Left colon (tissue), 2 donors: ENCODE measurements around the gene DOCK8. TPM values are rescaled to one million over a fixed set of nuclear protein-coding genes. Genes with fewer than 3 reads are reported as not detected.

Experiments
- ATAC-seq: fragments of 200-7000 bp; cut with Tn5 transposase; one replicate; pipeline ENCODE4 v1.9.1; 2020; ENCODE audit warnings: mild to moderate bottlenecking, moderate library complexity
- DNase-seq, 2 donors: peaks; one replicate each; pipeline ENCODE4 v3.0.0-alpha.2; 2020
- intact Hi-C, 2 donors: fragments of 100-400 bp; cut with DNase I in 1 of 2; cut with micrococcal nuclease in 1 of 2; formaldehyde crosslinking; loops; one replicate each; pipeline versions ENCODE4 v1.11.2 to v1.14.0; 2022; cut with DNase I, micrococcal nuclease
- total RNA-seq, 2 donors: library from RNA; stranded (reverse); fragmentation: NEBNext Ultra II Directional; extraction: Animal tissue kit (Norgen Biotek cat#: 25700); gene quantifications; one replicate each; pipeline ENCODE4 v1.2.1, GENCODE V29; 2021
- donor health status: DM: no; HTN: no; CAD: no.
- donor health status: DM: yes; HTN: yes; CAD: no.

Gene DOCK8
- total RNA-seq, 2 donors from 2014 or later, result 10.3 to 18.8 TPM

- DNase-seq, result no peak
- intact Hi-C loops, result no loop called here
- ATAC-seq, result no peak
These were observed 78.2 kb downstream of the DOCK8 start for GRCh38 chr9:292915-293314.

- no peak for DNase-seq
- intact Hi-C loops, result no loop called here
- no peak for ATAC-seq
These were observed 80.9 kb downstream of the DOCK8 start for GRCh38 chr9:295576-295975.

GRCh38 chr9:296411-296810, 81.7 kb downstream of the DOCK8 start:
- DNase-seq, result no peak
- intact Hi-C loops, result no loop called here

GRCh38 chr9:297104-297972, 82.7 kb downstream of the DOCK8 start:
- peak in 1 of 2 donors; percentile 39 for DNase-seq

More at GRCh38 chr9:296411-296810, 81.7 kb downstream of the DOCK8 start:
- ATAC-seq, result no peak

GRCh38 chr9:303502-303901, 88.8 kb downstream of the DOCK8 start:
- DNase-seq, result no peak
- no peak for ATAC-seq
- intact Hi-C loops, result no loop called here

More at GRCh38 chr9:297104-297972, 82.7 kb downstream of the DOCK8 start:
- ATAC-seq, result peak; percentile 77
- intact Hi-C loops, result no loop called here

GRCh38 chr9:304106-304505, 89.4 kb downstream of the DOCK8 start:
- DNase-seq, result no peak
- intact Hi-C loops, result no loop called here
- ATAC-seq, result no peak

- intact Hi-C loops, result no loop called here
- ATAC-seq, result no peak
- no peak for DNase-seq
These were observed 90.0 kb downstream of the DOCK8 start for GRCh38 chr9:304519-305185.

- ATAC-seq, result peak; percentile 75
- peak in 1 of 2 donors; percentile 18 for DNase-seq
- intact Hi-C loops, result no loop called here
These were observed 92.2 kb downstream of the DOCK8 start for GRCh38 chr9:306907-307306.

- DNase-seq, result no peak
- intact Hi-C loops, result no loop called here
- no peak for ATAC-seq
These were observed 97.2 kb downstream of the DOCK8 start for GRCh38 chr9:311841-312240.

- no peak for ATAC-seq
- DNase-seq, result no peak
- intact Hi-C loops, result no loop called here
These were observed 98.1 kb downstream of the DOCK8 start for GRCh38 chr9:312596-313320.

- no peak for ATAC-seq
- intact Hi-C loops, result no loop called here
- DNase-seq, result no peak
These were observed 101.8 kb downstream of the DOCK8 start for GRCh38 chr9:316382-316965.

GRCh38 chr9:318646-319045, 104.0 kb downstream of the DOCK8 start:
- intact Hi-C loops, result no loop called here
- ATAC-seq (no peak), DNase-seq (no peak)

GRCh38 chr9:324971-325370, 110.3 kb downstream of the DOCK8 start:
- intact Hi-C loops, result no loop called here
- ATAC-seq, result no peak
- DNase-seq, result no peak

GRCh38 chr9:326667-327066, 112.0 kb downstream of the DOCK8 start:
- no peak for DNase-seq
- no peak for ATAC-seq
- intact Hi-C loops, result no loop called here

- no peak for DNase-seq
- no peak for ATAC-seq
- intact Hi-C loops, result no loop called here
These were observed 113.8 kb downstream of the DOCK8 start for GRCh38 chr9:328453-328852.

GRCh38 chr9:331197-331596, 116.5 kb downstream of the DOCK8 start:
- intact Hi-C loops, result no loop called here
- ATAC-seq (no peak), DNase-seq (no peak)

- no peak for ATAC-seq
- DNase-seq, result no peak
- intact Hi-C loops, result no loop called here
These were observed 120.7 kb downstream of the DOCK8 start for GRCh38 chr9:335373-335772.

GRCh38 chr9:336039-336438, 121.4 kb downstream of the DOCK8 start:
- intact Hi-C loops, result no loop called here
- peak; percentile 45 for ATAC-seq
- DNase-seq, result no peak

GRCh38 chr9:338602-339001, 123.9 kb downstream of the DOCK8 start:
- no peak for DNase-seq
- intact Hi-C loops, result no loop called here
- no peak for ATAC-seq
